WTC11 (cell line): Measurements from ENCODE around the gene KRTAP10-6. TPM values are rescaled to one million over a fixed set of nuclear protein-coding genes. Genes with fewer than 3 reads are reported as not detected.

ENCODE experiments used
- ATAC-seq: fragments of 200-7000 bp; cut with Tn5 transposase; 2 replicates; pipeline ENCODE4 v1.10.0; 2021; ENCODE audit warnings: mild to moderate bottlenecking, moderate library complexity
- CTCF ChIA-PET: fragments of 300-600 bp; sonication (Branson Sonifier 250); formaldehyde crosslinking; loops from one replicate; lab custom pipeline; 2021; ENCODE audit warnings: antibody characterized with exemption; lab: Charles Lee
- POLR2A ChIA-PET: fragments of 350-600 bp; sonication (Branson Sonifier 250); formaldehyde crosslinking; loops from one replicate; lab custom pipeline; 2021; ENCODE audit warnings: antibody characterized with exemption; lab: Charles Lee
- DNase-seq: peaks from one replicate; pipeline ENCODE4 v3.0.0; 2021; ENCODE audit warnings: low spot score
- H3K27ac Mint-ChIP-seq: 2 replicates; pipeline ENCODE4 v1.8.0; 2021; ENCODE audit warnings: mixed read lengths
- H3K27me3 Mint-ChIP-seq: 2 replicates; pipeline ENCODE4 v1.8.0; 2021; ENCODE audit warnings: low read depth, mild to moderate bottlenecking, moderate library complexity, mixed read lengths
- H3K36me3 Mint-ChIP-seq: 2 replicates; pipeline ENCODE4 v1.8.0; 2021; ENCODE audit warnings: mixed read lengths
- H3K4me1 Mint-ChIP-seq: 2 replicates; pipeline ENCODE4 v1.8.0; 2022; ENCODE audit warnings: mixed read lengths
- H3K4me3 Mint-ChIP-seq: 2 replicates; pipeline ENCODE4 v1.8.0; 2021; ENCODE audit warnings: mild to moderate bottlenecking, moderate library complexity, mixed read lengths
- H3K9me3 Mint-ChIP-seq: 2 replicates; pipeline ENCODE4 v1.8.0; 2021; ENCODE audit warnings: mixed read lengths
- CBFB ChIP-seq: sonication (generic); formaldehyde crosslinking; IDR thresholded peaks from 2 replicates; pipeline ENCODE4 v1.8.1; 2022; ENCODE audit warnings: mild to moderate bottlenecking, low read depth, missing genetic modification reagents
- FOXP1 ChIP-seq: sonication (generic); formaldehyde crosslinking; IDR thresholded peaks from 2 replicates; pipeline ENCODE4 v1.8.0; 2022; ENCODE audit warnings: missing genetic modification reagents, mild to moderate bottlenecking, moderate library complexity, borderline replicate concordance
- GTF2I ChIP-seq: fragments of 250-450 bp; sonication (Bioruptor Pico); conservative IDR thresholded peaks from 2 replicates; pipeline ENCODE4 v1.4.0; 2021; ENCODE audit warnings: mild to moderate bottlenecking
- NR2C2 ChIP-seq: sonication (generic); formaldehyde crosslinking; IDR thresholded peaks from 2 replicates; pipeline ENCODE4 v1.8.0; 2022; ENCODE audit warnings: mild to moderate bottlenecking, missing genetic modification reagents
- RORB ChIP-seq: fragments of 250-450 bp; sonication (Bioruptor Pico); IDR thresholded peaks from 2 replicates; pipeline ENCODE4 v1.9.0; 2021; ENCODE audit warnings: mild to moderate bottlenecking
- SMAD3 ChIP-seq: sonication (generic); formaldehyde crosslinking; IDR thresholded peaks from 2 replicates; pipeline ENCODE4 v1.8.0; 2022; ENCODE audit warnings: missing genetic modification reagents, mild to moderate bottlenecking, borderline replicate concordance
- SMAD4 ChIP-seq: sonication (generic); formaldehyde crosslinking; IDR thresholded peaks from 2 replicates; pipeline ENCODE4 v1.8.0; 2022; ENCODE audit warnings: mild to moderate bottlenecking, missing genetic modification reagents
- ZNF121 ChIP-seq: sonication (generic); formaldehyde crosslinking; IDR thresholded peaks from 2 replicates; pipeline ENCODE4 v1.8.0; 2023; ENCODE audit warnings: missing genetic modification reagents
- ZNF263 ChIP-seq: sonication (generic); formaldehyde crosslinking; IDR thresholded peaks from 2 replicates; pipeline ENCODE4 v1.8.1; 2022; ENCODE audit warnings: low read depth, mild to moderate bottlenecking, moderate library complexity, missing genetic modification reagents
- ZNF396 ChIP-seq: fragments of 250-450 bp; sonication (Bioruptor Pico); IDR thresholded peaks from 2 replicates; pipeline ENCODE4 v1.8.0; 2021; ENCODE audit warnings: mild to moderate bottlenecking, moderate library complexity, borderline replicate concordance
- total RNA-seq: library from RNA; stranded (reverse); gene quantifications from 3 replicates; pipeline ENCODE4 v1.2.3, GENCODE V29; 2021
- TF ChIP-seq, protein P1 (sequence below): fragments of 250-450 bp; sonication (Bioruptor Pico); IDR thresholded peaks from 2 replicates; pipeline ENCODE4 v1.9.0; 2021; ENCODE audit warnings: mild to moderate bottlenecking, borderline replicate concordance
- TF ChIP-seq, protein P2 (sequence below): sonication (generic); formaldehyde crosslinking; IDR thresholded peaks from 2 replicates; pipeline ENCODE4 v1.8.0; 2023; ENCODE audit warnings: missing genetic modification reagents
- TF ChIP-seq, protein P3 (sequence below): sonication (generic); formaldehyde crosslinking; IDR thresholded peaks from 2 replicates; pipeline ENCODE4 v1.8.0; 2022; ENCODE audit warnings: mild to moderate bottlenecking, missing genetic modification reagents
- TF ChIP-seq, protein P4 (sequence below): fragments of 250-450 bp; sonication (Bioruptor Pico); conservative IDR thresholded peaks from 2 replicates; pipeline ENCODE4 v1.9.0; 2021; ENCODE audit warnings: mild to moderate bottlenecking
- TF ChIP-seq, protein P5 (sequence below): sonication (generic); formaldehyde crosslinking; IDR thresholded peaks from 2 replicates; pipeline ENCODE4 v1.8.0; 2022; ENCODE audit warnings: mild to moderate bottlenecking, missing genetic modification reagents

KRTAP10-6 gene
- total RNA-seq, 1 experiment from 2014 or later = 0.17 TPM

DNA sequence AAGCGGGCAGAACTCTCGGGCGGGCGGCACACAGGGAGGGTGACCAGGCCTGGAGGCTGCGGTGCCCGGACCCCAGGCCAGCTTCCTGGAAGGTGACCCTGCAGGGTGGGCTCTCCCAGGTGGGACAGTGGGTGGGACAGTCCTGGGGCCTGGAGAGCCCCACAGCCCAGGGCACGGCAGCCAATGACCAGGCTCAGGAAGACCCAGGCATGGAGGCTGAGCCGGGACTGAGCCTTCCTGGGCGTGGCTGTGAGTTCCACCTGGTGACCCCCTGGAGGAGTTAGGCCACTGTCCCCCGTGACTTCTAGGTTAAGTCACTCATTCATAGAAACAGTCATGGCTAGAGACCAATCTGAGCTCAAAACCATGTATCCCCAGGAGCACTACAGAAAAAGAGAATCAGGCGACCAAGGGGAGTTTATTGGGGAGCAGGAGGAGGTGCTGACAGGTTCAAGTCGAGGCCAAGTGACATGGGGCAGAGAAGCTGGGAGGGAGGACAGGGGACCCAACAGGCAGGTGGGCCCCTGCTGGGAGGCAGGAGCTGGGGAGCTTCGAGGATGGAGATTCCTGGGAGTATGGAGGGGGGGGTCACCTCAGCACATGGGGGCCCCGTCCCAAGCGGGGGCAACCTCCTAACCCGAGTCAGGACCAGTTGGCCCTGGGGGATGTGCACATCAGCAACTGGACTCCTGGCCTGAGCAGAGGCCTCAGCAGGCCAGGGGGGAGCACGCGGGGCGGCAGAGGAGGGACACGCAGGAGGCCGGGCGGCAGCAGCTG is 13.1 kb downstream of the KRTAP10-6 start:
- CTCF ChIA-PET = interaction anchor here (2.2 kb wide), 1 partner anchor 214 kb away, joined by 9 read pairs; no protein-coding TSS in a partner anchor
- H3K4me3 Mint-ChIP-seq = no peak overlapping the region
- DNase-seq (no peak), ATAC-seq (no peak)
- H3K4me1 Mint-ChIP-seq = peaks cover 17% of the 10 kb centered on the region
- H3K9me3 Mint-ChIP-seq = peaks cover 33% of the 10 kb centered on the region
- no peaks in the 10 kb centered on the region; the same call in 1 of the 2 replicates for H3K27me3 Mint-ChIP-seq
- TF ChIP-seq NR2C2 (CRISPR knock-in tag) (no peak), SMAD3 (CRISPR knock-in tag) (no peak), SMAD4 (CRISPR knock-in tag) (no peak), ZNF263 (CRISPR knock-in tag) (no peak), CBFB (CRISPR knock-in tag) (no peak)
- TF ChIP-seq, protein P1, sequence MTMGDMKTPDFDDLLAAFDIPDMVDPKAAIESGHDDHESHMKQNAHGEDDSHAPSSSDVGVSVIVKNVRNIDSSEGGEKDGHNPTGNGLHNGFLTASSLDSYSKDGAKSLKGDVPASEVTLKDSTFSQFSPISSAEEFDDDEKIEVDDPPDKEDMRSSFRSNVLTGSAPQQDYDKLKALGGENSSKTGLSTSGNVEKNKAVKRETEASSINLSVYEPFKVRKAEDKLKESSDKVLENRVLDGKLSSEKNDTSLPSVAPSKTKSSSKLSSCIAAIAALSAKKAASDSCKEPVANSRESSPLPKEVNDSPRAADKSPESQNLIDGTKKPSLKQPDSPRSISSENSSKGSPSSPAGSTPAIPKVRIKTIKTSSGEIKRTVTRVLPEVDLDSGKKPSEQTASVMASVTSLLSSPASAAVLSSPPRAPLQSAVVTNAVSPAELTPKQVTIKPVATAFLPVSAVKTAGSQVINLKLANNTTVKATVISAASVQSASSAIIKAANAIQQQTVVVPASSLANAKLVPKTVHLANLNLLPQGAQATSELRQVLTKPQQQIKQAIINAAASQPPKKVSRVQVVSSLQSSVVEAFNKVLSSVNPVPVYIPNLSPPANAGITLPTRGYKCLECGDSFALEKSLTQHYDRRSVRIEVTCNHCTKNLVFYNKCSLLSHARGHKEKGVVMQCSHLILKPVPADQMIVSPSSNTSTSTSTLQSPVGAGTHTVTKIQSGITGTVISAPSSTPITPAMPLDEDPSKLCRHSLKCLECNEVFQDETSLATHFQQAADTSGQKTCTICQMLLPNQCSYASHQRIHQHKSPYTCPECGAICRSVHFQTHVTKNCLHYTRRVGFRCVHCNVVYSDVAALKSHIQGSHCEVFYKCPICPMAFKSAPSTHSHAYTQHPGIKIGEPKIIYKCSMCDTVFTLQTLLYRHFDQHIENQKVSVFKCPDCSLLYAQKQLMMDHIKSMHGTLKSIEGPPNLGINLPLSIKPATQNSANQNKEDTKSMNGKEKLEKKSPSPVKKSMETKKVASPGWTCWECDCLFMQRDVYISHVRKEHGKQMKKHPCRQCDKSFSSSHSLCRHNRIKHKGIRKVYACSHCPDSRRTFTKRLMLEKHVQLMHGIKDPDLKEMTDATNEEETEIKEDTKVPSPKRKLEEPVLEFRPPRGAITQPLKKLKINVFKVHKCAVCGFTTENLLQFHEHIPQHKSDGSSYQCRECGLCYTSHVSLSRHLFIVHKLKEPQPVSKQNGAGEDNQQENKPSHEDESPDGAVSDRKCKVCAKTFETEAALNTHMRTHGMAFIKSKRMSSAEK = no peak
- TF ChIP-seq, protein P2, sequence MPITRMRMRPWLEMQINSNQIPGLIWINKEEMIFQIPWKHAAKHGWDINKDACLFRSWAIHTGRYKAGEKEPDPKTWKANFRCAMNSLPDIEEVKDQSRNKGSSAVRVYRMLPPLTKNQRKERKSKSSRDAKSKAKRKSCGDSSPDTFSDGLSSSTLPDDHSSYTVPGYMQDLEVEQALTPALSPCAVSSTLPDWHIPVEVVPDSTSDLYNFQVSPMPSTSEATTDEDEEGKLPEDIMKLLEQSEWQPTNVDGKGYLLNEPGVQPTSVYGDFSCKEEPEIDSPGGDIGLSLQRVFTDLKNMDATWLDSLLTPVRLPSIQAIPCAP = no peak
- TF ChIP-seq, protein P3, sequence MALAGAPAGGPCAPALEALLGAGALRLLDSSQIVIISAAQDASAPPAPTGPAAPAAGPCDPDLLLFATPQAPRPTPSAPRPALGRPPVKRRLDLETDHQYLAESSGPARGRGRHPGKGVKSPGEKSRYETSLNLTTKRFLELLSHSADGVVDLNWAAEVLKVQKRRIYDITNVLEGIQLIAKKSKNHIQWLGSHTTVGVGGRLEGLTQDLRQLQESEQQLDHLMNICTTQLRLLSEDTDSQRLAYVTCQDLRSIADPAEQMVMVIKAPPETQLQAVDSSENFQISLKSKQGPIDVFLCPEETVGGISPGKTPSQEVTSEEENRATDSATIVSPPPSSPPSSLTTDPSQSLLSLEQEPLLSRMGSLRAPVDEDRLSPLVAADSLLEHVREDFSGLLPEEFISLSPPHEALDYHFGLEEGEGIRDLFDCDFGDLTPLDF (CRISPR knock-in tag) = no peak
- TF ChIP-seq, protein P4, sequence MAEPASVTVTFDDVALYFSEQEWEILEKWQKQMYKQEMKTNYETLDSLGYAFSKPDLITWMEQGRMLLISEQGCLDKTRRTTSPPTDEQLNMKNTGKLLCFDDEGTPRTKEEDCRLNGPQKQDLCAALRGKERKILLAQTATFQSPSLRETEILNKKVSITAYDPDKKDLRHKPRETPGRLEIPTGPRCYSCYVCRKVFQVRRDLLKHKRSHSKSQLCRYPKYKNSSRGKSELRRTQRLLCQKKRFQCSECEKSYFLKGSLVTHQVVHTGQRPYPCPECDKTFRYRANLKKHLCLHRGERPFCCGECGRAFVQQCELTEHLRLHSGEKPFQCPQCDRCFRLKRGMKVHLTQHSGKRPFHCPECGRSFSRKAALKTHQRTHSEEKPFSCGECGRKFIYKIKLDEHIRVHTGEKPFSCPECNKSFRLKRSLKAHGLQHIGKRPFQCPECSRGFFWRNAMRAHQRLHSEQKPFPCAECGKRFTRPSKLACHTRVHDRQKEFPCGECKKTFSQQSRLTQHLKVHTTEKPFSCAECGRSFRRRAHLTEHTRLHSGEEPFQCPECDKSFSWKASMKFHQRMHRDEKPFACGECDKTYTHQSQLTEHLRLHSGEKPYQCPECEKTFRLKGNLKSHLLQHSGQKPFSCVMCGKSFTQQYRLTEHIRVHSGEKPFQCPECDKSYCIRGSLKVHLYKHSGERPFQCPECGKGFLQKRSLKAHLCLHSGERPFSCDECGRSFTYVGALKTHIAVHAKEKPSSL (CRISPR knock-in tag) = no peak
- TF ChIP-seq, protein P5, sequence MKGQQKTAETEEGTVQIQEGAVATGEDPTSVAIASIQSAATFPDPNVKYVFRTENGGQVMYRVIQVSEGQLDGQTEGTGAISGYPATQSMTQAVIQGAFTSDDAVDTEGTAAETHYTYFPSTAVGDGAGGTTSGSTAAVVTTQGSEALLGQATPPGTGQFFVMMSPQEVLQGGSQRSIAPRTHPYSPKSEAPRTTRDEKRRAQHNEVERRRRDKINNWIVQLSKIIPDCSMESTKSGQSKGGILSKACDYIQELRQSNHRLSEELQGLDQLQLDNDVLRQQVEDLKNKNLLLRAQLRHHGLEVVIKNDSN (CRISPR knock-in tag) = no peak
- peaks cover 21% of the 10 kb centered on the region for H3K36me3 Mint-ChIP-seq
- POLR2A ChIA-PET = no interaction called here
- peak overlapping the region; percentile 69 for H3K27ac Mint-ChIP-seq

DNA sequence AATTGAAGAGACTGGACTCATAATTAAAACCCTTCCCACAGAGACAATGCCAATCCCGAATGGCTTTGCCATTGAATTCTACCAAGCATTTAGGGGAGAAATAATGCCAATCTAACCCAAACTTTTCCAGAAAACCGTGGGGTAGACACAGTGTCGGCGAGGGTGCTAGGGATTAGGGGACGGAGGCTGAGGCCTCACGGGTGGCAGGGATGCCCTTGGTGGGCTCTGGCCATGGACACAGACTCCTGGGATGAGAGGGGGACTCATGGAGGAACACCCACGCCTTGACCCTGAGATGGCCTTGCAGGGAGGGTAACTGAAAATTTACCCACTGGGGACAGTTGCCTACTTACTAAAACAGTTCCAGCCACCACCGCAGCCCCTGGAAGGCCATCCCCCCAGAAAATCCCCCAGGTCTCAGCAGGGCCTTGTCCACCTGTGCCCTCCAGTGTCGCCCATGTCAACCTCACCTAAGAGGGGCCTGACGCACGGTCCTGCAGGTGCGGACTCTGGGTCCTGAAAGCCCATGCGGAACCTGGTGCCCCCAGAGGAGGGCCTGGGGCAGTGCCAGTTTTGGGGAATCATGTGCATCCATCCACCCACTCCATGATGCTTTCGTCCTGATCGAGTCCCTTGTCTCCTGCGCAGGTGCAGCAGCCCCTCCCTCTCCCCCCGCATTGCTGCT is 13.8 kb downstream of the KRTAP10-6 start:
- CTCF ChIA-PET = interaction anchor here (2.2 kb wide), 1 partner anchor 215 kb away, joined by 9 read pairs; no protein-coding TSS in a partner anchor
- H3K4me1 Mint-ChIP-seq = peaks cover 17% of the 10 kb centered on the region
- TF ChIP-seq FOXP1 (CRISPR knock-in tag) (no peak), RORB (CRISPR knock-in tag) (no peak), ZNF396 (no peak), ZNF121 (CRISPR knock-in tag) (no peak), GTF2I (no peak)
- TF ChIP-seq, protein P1 = no peak
- TF ChIP-seq, all 79 proteins: peak for 0

More for the DNA sequence above, 13.8 kb downstream of the KRTAP10-6 start:
- H3K9me3 Mint-ChIP-seq = peaks cover 33% of the 10 kb centered on the region
- POLR2A ChIA-PET = no interaction called here
- no peak overlapping the region for H3K4me3 Mint-ChIP-seq
- H3K36me3 Mint-ChIP-seq = peaks cover 21% of the 10 kb centered on the region
- ATAC-seq (no peak), DNase-seq (no peak)
- H3K27me3 Mint-ChIP-seq = no peaks in the 10 kb centered on the region; the same call in 1 of the 2 replicates
- H3K27ac Mint-ChIP-seq = no peak overlapping the region
